Fibroblast of skin of scalp (primary cell): ENCODE results near the gene ABI3.
A peak's percentile ranks its signal among the peaks of the same experiment; 100 is the strongest.

ENCODE experiments used
- DNase-seq: peaks from one replicate; pipeline ENCODE4 v3.0.0-alpha.2; 2013

ABI3 gene

DNA sequence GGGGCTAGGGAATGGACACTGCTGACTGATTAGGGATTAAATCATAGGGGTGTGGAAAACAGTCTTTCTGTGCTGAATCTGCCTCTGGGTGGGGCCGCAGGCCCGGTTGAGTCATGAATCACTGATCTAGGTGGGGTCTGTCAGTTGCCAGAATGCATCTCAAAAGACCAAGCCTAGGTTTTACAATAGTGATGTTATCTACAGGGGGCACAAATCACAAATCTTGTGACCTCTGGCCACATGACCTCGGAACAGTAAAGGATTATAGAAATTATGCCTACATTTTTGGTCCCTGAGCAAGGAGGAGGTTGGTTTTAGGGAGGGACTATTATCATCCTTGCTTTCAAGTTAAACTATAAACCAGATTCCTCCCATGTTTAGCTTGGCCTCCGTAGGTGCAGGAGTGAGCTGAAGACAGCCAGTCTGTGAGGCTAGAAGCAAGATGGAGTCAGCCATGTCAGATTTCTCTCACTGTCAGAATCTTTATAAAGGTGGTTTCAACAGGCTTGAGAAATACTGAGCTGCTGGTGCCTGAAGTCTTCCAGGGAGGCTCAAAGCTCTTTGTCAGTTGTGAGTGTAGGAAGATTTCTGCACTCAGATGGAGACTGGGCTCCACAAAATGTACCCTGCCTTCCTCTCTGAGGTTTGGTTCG lies 13.0 kb upstream of the ABI3 start:
- DNase-seq, result no peak

DNA sequence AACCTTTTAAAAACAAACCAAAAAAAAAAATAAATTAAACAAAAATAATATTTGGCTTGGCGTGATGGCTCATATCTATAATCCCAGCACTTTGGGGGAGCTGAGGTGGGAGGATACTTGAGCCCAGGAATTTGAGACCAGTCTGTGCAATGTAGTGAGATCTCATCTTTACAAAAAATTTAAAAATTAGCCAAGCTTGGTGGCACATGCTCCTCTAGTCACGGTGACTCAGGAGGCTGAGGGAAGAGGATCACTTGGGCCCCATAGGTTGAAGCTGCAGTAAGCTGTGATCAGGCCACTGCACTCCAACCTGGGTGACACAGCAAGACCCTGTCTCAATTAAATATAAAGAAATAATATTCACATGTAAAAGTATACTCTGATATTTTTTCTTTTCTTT lies 12.3 kb upstream of the ABI3 start:
- DNase-seq, result no peak

DNA sequence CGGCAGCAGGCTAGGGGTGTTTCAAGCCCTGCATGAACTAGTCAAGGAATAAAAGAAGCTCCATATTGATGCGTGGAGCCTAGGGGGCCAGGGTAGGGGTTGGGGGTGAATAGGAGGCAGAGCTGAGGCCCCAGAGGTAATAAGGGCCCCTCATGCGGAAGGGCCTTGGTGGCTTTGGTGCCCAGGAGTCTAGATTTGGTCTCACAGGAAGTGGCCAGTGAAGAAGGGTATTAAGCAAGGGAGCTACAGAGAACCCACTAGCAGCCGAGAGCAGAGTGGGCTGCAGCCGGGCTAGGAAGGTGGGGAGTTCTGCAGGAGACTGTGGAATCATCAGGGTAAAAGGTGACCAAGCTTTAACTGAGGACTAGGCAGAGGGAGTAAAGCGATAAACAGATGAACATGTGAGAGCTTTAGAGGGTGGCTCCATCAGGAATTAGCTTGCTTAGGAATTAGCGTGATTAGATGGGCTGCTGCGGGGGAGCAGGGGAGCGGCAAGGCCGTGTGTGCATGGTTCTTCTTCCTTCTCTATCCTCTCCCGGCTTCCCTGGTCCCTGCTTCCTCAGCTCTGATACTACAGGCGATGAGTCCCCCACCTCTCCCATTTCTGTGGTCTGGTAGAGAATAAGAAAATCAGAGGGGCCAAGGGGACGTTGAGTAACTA lies 10.0 kb upstream of the ABI3 start:
- DNase-seq, result no peak

DNA sequence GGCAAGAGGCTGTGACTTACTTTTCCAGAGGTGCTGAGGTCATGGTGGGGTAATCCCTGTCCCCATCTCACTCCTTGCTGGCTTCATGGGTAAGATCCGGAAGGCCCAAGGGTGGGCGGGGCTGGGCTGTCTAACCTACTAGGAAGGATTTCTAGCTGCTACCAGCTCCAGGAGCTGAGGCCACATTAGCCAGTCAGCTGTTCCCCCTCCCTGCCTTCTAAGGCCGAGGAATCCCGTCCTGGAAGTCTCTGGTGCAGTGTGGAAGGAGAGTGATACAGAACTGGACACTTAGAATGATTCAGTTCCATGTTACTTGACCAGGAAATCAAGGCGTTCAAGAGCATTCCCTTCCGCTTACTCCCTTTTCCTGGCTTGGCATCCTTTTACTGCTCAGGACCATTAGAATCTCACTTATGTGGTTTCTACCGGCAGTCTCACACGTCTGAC lies 9.0 kb upstream of the ABI3 start:
- peak; percentile 27 for DNase-seq

DNA sequence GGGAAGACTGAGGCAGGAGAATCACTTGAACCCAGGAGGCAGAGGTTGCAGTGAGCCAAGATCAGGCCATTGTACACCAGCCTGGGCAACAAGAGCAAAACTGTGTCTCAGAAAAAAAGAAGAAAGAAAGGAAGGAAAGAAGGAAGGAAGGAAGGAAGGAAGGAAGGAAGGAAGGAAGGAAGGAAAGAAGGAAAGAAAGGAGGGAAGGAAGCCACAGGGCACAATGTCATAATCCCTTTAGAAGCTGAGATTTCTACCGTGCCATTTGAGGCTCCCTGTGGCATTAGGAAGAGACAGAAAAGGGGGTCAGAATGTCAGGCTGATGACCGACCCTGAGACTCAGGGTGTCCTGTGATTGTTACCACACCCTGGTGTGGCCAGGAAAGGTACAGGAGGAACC lies 6.7 kb upstream of the ABI3 start:
- no peak for DNase-seq

DNA sequence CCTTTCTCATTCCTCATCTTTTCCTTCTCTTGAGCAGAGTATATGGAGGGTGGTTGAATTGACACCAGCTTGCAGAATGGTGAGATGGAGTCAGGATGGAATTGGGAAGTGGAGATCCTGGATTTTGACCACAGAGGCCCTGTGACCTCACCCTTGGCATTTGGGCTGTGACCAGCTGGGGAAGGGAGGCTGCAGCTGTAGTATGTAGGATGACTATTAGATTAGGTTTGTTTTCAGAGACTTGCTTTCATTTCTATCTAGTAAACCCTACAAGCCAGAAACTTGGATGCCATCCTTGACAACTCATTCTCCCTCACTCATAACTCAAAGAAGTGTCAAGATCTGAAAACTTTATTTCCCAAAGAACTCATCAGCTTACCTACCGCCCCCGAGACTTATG lies 6.0 kb upstream of the ABI3 start:
- DNase-seq, result no peak

DNA sequence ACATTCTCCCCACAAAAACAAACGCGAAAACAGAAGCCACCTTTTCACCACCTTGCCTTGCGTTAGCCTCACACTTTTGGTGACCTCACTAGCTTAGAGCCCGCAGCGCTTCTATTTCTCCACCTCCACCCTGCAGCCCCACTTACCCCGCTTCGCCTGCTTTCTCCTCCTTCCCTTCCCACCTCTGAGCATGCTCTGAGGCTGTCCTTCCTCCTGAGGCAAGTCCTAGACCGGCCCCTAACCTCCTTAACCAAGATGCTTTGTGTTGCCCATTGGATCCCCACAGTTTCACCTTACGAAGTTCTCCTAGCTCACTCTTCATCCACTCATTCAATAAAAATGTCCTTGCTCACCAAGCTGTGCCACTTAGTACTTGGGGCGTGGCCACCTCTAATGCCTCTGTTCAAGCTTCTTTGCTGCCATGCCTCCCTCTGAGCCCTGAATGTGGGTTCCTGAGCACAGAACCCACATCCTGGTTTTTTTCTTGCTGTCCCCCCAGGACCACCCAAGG lies 1.4 kb upstream of the ABI3 start:
- no peak for DNase-seq

DNA sequence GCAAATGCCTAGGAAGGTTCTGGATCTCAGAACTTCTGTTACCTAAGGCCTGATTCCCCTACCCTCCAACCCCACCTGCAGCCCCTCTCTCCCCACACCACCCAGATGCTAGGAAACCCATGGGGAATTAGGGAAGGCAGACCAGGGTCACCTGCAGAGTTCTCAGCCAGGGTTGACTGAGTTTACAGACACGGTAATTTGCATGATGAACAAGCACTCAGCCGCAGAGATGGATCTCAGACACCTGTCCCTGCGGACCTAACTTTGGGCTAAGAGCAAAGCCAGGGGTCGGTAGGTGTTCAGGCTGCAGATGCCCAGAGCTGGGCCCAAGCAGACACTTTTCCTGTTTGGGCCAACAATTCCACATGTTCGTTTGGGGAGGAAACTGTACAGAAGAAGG lies 2.9 kb downstream of the ABI3 start:
- DNase-seq, result no peak

DNA sequence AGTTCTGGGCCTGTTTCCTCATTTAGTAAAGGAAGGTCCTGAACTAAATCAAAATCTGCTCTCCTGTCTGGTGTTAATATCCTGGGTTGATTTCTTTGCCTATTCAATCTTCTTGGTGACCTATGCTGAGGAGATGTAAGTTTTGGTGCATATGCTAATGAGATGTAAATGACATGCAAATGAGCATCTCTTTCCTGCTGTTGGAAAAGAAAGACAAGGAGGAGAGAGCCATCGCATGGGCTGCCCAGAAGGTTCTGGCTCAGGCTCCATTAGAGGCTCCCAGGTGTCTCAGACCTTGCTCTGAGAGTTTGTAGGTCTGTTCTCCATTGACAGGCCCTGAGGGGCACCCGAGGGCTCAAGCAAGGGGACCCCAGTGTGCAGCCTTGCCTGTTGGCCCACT lies 3.3 kb downstream of the ABI3 start:
- DNase-seq, result no peak

DNA sequence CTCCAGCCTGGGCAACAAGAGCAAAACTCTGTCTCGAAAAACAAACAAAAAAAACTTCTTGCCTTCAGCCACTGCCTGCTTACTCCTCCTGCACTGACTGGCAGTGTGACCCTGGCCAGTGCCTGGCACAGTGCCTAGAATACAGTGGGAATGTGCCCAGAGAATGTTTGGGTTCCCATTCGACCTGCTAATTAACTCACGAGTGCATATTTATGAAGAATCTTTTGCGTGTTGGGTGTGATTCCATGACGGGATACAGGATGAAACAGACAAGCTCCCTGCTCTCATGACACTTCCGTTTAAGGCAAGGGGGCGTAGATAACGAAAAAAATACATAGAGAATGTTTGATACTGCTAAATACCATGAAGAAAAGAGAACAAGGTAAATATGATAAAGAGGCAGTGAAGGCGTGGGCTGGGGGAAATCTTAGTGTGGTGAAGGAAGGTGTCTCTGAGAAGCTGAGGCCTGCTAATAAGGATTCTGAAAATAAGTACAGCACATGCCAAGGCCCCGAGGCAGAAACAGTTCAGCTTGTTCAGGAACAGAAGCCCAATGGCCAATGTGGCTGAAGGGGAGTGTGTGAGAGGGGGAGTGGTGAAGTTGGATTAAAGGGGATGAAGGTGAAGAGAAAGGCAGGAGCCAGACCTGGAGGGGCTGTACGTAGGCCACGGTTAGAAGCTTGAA lies 4.3 kb downstream of the ABI3 start:
- no peak for DNase-seq

DNA sequence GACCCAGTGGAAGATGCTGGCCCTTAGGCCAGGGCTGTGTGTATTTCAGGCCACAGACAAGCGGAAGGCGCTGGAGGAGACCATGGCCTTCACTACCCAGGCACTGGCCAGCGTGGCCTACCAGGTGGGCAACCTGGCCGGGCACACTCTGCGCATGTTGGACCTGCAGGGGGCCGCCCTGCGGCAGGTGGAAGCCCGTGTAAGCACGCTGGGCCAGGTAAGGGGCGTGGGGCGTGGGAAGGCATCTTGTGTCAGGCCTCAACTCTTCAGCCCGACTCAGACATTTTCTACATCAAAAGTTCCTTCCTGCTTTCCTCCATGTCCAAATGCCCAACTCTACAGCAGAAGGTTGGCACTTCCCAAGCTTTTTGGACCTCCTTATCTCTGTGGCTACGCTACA lies 6.0 kb downstream of the ABI3 start:
- no peak for DNase-seq

DNA sequence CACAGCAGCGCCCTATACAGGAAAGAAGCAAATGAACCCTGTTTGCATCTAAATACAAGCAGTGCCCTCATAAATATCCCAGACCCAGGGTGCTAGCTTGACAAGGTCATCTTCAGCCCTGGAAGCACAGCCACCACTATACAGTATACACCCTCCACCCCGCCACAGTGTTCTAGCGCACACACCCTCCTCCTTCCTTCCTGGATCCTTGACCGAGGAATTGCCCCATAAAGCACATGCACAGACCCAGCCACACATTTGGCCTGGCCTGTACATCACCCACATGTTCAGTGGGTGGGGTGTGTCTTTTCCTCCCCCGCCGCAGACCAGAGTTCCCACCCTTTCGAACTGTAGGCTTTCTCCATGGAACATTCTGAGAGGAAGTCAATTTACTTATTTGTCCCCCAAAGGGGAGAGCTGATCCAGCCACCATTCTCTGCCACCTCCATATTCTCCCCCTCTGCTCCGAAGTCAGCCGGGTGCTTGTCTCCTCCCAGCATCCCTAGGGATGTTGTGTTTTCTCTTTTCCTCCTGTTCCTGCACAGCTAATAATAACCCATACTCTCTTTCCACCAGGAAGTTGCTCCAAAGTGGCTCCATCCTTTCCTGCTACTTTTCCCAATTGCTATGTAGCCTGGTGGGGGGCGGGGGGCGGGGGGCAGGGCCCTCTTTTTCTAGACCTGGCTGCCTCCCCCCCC lies 6.6 kb downstream of the ABI3 start:
- DNase-seq, result no peak

DNA sequence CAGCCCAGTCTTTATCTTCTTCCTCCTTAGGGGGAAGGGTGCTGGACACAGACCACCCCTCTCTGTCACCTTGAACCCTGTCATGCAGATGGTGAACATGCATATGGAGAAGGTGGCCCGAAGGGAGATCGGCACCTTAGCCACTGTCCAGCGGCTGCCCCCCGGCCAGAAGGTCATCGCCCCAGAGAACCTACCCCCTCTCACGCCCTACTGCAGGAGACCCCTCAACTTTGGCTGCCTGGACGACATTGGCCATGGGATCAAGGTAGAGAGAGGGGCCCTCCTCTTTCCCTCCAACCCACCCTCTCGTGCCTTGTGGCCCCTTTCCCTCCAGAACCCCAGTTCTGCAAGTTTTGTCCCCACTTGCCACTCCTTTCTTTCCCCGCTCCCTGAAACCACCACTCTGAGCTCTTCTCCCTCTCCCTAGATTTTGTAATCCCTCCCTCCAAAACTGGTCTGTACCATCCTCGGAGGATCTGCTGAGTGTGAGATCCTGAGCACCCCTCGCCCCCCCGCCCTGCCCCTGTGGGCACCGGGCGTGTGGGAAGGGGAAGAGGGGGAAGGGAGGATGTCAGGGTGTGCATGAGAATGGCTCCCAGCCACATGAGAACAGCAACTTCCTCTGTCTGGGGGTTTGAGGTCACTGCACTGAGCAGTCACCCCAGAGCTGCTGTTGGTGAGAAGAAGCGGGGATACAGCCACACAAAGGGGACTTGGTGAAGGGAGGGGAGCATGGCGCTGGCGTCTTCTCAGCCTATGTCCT lies 7.3 kb downstream of the ABI3 start:
- no peak for DNase-seq

DNA sequence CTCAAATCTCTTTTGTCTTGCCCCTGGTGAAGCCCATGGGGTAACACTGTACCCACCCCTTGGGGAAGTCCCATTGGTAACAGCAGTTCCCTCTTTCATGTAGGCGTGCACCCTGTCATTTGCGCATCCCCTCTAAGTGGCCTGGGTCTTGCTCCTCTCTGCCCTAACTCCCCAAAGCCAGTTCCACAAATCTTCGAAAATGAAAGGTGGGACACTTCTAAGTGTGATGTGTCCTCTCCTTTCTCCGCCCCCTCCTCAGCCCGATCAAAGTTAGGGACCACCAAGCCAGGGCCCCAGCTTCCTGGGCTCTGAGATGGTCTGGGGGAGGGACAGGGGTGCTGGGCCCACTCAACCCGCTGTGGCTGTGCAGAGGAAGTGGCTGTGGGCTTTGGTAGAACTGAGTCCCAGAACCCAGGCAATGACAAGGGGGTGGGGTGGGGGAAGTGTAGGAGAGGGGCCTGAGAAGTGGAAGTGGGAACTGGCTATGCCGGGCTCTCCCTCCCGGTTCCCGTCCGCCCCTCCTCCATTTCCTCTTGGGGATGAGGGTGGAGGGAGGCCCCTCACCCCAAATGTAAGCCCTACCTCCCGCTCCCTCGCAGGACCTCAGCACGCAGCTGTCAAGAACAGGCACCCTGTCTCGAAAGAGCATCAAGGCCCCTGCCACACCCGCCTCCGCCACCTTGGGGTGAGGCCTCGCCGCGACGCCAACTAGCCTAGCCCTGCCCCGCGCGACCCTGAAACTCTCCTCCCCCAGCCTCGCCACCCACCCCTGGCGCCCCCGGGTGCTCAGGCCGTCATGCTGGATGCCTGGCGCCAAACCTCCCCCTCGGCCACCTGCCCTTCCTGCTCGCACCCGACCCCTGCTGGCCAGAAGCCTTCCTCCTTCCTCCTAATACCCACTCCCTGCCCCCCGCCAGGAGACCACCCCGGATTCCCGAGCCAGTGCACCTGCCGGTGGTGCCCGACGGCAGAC lies 8.7 kb downstream of the ABI3 start:
- no peak for DNase-seq

DNA sequence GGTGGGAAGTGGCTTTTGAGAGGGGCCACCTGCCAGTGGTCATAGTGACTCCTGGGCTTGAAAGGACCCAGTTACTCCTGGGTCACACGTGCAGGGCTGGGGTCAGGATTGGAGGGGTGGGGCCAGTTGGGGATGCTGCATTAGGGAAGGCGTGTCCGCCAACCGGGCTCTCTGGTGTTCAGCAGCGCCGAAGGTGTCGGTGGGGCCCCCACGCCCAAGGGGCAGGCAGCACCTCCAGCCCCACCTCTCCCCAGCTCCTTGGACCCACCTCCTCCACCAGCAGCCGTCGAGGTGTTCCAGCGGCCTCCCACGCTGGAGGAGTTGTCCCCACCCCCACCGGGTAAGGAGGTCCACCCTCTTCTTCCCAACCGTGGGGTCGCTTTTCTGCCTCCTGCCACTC lies 9.5 kb downstream of the ABI3 start:
- no peak for DNase-seq

DNA sequence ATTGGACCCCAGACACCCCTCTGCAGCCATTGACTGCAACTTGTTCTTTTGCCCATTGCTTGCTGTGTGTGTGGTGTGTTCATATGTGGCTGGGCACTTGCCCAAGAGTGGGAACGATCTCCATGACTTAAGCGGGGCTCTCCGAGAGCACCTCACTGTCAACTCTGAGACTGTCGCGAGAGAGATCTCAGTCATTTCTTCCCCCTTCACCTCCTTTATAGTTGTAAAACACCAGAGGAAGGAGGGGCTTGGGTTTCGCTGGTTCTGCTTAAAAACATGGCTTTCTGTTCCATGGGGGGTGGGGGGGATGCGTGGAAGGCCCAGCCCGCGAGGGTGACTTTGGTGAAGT lies 12.6 kb downstream of the ABI3 start:
- no peak for DNase-seq

DNA sequence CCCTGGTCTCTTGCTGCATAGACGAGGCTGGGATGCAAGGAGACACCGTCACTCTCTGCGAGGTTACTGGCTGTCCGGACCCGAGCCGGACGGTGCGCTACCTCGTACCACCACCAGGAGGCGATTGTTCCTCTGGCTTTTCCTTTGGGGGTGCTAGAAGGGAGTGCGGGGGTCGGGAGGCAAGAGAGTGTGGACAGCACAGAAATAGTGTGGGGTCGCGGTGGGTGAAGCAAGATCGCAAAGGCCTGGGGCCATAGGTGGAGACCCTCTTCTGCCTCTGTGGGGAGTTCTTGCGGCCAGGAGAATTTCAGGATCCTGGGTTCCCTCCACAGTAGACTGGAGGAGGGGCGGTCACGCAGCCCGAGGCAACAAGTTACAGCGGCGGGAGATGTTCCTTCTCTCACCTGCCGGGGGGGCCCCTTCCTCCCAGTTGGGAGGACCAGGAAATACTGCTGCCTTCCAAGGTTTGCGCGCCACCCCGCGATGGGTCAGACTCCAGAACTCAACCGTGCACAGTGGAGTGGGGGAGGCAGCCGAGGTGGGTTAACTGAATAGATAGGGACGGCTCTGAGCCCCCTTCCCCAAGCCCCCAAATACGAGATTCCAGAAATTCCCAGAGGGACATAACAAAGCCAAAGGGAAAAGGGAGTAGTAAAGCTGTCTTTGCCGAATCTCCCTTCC lies 13.2 kb downstream of the ABI3 start:
- no peak for DNase-seq

DNA sequence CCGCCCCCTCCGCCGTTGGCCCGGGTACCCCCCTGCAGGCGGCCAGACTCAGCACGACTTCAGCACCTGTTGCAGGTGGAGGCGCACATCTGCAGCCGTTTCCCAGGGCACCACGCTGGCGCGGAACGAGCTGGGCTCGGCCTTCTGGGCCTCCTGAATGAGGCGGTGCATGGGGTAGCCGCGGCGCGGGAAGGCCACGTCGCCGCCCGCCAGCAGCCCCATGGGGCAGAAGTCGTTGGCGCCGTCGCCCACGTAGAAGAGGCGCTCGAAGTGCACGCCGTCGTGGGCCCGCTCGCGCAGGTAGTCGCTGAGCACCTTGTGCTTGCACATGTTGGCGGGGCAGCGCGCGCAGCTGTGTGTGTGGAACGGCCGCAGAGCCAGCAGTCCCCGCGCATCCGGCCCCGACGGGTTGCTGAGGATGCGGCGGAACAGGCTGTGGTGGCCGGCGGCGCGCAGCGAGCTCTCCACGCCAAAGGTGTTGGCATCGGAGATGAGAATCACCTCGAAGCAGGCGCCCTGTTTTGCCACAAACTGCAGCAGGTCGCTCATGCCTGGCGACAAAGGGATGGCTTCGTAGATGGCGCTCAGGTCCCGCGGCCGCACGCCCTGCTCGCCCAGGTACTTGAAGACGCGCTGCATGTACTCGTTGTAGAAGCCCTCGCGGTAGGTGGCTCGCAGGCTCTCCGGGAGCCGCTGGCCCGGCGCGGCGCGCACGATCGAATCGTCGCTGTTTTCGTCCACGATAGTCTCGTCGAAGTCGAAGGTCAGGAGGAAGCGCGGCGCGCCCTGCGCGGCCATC lies 13.9 kb downstream of the ABI3 start:
- DNase-seq, result no peak

DNA sequence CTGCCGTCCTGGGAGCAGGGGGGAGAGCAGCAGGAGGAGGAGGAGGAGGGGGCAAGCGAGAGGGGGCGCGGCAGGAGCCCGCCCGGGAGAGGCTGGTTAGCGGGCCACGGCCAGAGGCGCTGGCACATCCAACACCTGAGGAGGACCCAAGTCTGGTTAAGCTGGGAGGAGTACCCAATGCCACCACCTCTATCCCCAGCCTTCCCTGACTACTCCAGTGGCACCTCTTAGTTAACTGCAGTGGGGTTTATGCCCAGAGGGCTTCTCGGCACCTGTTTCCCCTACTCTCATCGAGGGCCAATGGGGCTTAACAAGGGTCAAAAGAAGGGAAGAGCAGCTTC lies 14.5 kb downstream of the ABI3 start:
- no peak for DNase-seq
